Measurements from ENCODE around the gene NRP1. TPM values are rescaled to one million over a fixed set of nuclear protein-coding genes. Genes with fewer than 3 reads are reported as not detected.

Gene NRP1
- total and polyA plus RNA-seq, 4 donors, result 14.6 to 55.6 (median 37.8) TPM

- Histone ChIP-seq H3K27ac (ENCODE audit: low read depth in 1 of 2, low read length in 2 of 2) (no peak overlapping the region), H3K4me1 (ENCODE audit: control insufficient read depth in 4 of 4, insufficient read depth in 4 of 4, low read length in 3 of 4) (no peaks in the 10 kb centered on the region), H3K36me3 (ENCODE audit: control insufficient read depth in 4 of 4, insufficient read depth in 3 of 4, low read depth in 1 of 4, low read length in 3 of 4) (peaks cover 1 to 42% (median 27%) of the 10 kb centered on the region in 4 donors), H3K9me3 (ENCODE audit: control insufficient read depth in 4 of 4, low read length in 3 of 4) (no peaks in the 10 kb centered on the region), H3K27me3 (ENCODE audit: control insufficient read depth in 4 of 4, insufficient read depth in 4 of 4, low read length in 3 of 4) (no peaks in the 10 kb centered on the region), H3K4me3 (ENCODE audit: low read depth in 1 of 3, low read length in 3 of 3) (no peak overlapping the region), H3K9ac (ENCODE audit: low read depth in 1 of 2, low read length in 2 of 2) (no peak overlapping the region)
- WGBS, result 92% methylated on average over 3 of the region's 3 CpGs
- no peak for TF ChIP-seq TAF1 (conservative IDR thresholded peaks at IDR 0.05)
- no peak for TF ChIP-seq ZBTB33 (IDR thresholded peaks at IDR 0.05)
- no peak for TF ChIP-seq NR2F2 (IDR thresholded peaks at IDR 0.05)
- no peak for TF ChIP-seq HNF4G (IDR thresholded peaks at IDR 0.05)
- no peak for TF ChIP-seq GABPA (IDR thresholded peaks at IDR 0.05 in 1 of 2, conservative IDR thresholded peaks at IDR 0.05 in 1 of 2)
- TF ChIP-seq YY1 (IDR thresholded peaks at IDR 0.05), result no peak
- no peak for TF ChIP-seq CTCF (IDR thresholded peaks at IDR 0.05; ENCODE audit: low read depth, low read length, missing input control)
- TF ChIP-seq HNF4A (conservative IDR thresholded peaks at IDR 0.05), result no peak
- no peak for TF ChIP-seq RXRA (IDR thresholded peaks at IDR 0.05)
- no peak for TF ChIP-seq JUND (IDR thresholded peaks at IDR 0.05)
- TF ChIP-seq FOXA1 (IDR thresholded peaks at IDR 0.05), result no peak
- TF ChIP-seq RAD21 (IDR thresholded peaks at IDR 0.05), result no peak
- TF ChIP-seq MAX (IDR thresholded peaks at IDR 0.05), result no peak
- TF ChIP-seq ATF3 (IDR thresholded peaks at IDR 0.05), result no peak
- TF ChIP-seq REST (IDR thresholded peaks at IDR 0.05), result no peak
- no peak for TF ChIP-seq FOXA2 (IDR thresholded peaks at IDR 0.05)
- no peak for DNase-seq (ENCODE audit: low spot score)
These were observed 124.7 kb downstream of the NRP1 start for GRCh38 chr10:33209802-33210201.

GRCh38 chr10:33208166-33208565 is 126.3 kb downstream of the NRP1 start:
- Histone ChIP-seq H3K27ac (ENCODE audit: low read depth in 1 of 2, low read length in 2 of 2) (no peak overlapping the region), H3K9ac (ENCODE audit: low read depth in 1 of 2, low read length in 2 of 2) (no peak overlapping the region), H3K36me3 (ENCODE audit: control insufficient read depth in 4 of 4, insufficient read depth in 3 of 4, low read depth in 1 of 4, low read length in 3 of 4) (peaks cover 1 to 33% (median 18%) of the 10 kb centered on the region in 4 donors), H3K4me1 (ENCODE audit: control insufficient read depth in 4 of 4, insufficient read depth in 4 of 4, low read length in 3 of 4) (peaks cover 0 to 3% (median 0%) of the 10 kb centered on the region in 4 donors), H3K4me3 (ENCODE audit: low read depth in 1 of 3, low read length in 3 of 3) (no peak overlapping the region), H3K9me3 (ENCODE audit: control insufficient read depth in 4 of 4, low read length in 3 of 4) (no peaks in the 10 kb centered on the region), H3K27me3 (ENCODE audit: control insufficient read depth in 4 of 4, insufficient read depth in 4 of 4, low read length in 3 of 4) (no peaks in the 10 kb centered on the region)
- TF ChIP-seq CTCF (IDR thresholded peaks at IDR 0.05; ENCODE audit: low read depth, low read length, missing input control) (no peak), NR2F2 (IDR thresholded peaks at IDR 0.05) (no peak)
- DNase-seq (ENCODE audit: low spot score), result no peak
- 96% methylated on average over 4 of the region's 4 CpGs for WGBS
